Naive B cell (primary cell): ENCODE measurements around the gene RASSF8. TPM values are rescaled to one million over a fixed set of nuclear protein-coding genes. Genes with fewer than 3 reads are reported as not detected.

ENCODE experiments used
- ATAC-seq, 2 donors: fragments of 150-1000 bp; cut with Tn5 transposase; 2 replicates each; pipeline ENCODE4 v1.10.0; 2021; ENCODE audit warnings: low read depth in 2 of 2, mild to moderate bottlenecking in 2 of 2, moderate library complexity in 2 of 2
- DNase-seq: peaks from one replicate; pipeline ENCODE4 v3.0.0; 2022
- H3K27ac Mint-ChIP-seq, 6 donors: one replicate each; pipeline ENCODE4 v1.8.0; 2020 to 2022; ENCODE audit warnings: mild to moderate bottlenecking in 6 of 6, mixed read lengths in 6 of 6, moderate library complexity in 5 of 6, inconsistent platforms in 2 of 6
- H3K27me3 Mint-ChIP-seq, 3 donors: one replicate each; pipeline ENCODE4 v1.8.0; 2021 to 2022; ENCODE audit warnings: mixed read lengths in 3 of 3, mild to moderate bottlenecking in 1 of 3
- H3K36me3 Mint-ChIP-seq, 2 donors: one replicate each; pipeline ENCODE4 v1.8.0; 2020 to 2022; ENCODE audit warnings: mixed read lengths in 2 of 2, inconsistent platforms in 1 of 2, mild to moderate bottlenecking in 1 of 2
- H3K4me1 Mint-ChIP-seq, 3 donors: one replicate each; pipeline ENCODE4 v1.8.0; 2020 to 2022; ENCODE audit warnings: mixed read lengths in 3 of 3, inconsistent platforms in 1 of 3, mild to moderate bottlenecking in 1 of 3, moderate library complexity in 1 of 3
- H3K4me3 Mint-ChIP-seq, 8 donors: one replicate each; pipeline ENCODE4 v1.8.0; 2020 to 2022; ENCODE audit warnings: mild to moderate bottlenecking in 8 of 8, mixed read lengths in 8 of 8, moderate library complexity in 8 of 8, inconsistent platforms in 2 of 8
- H3K9me3 Mint-ChIP-seq, 7 donors: one replicate each; pipeline ENCODE4 v1.8.0; 2020 to 2022; ENCODE audit warnings: mixed read lengths in 7 of 7, mild to moderate bottlenecking in 5 of 7, inconsistent platforms in 2 of 7, moderate library complexity in 1 of 7
- polyA plus RNA-seq, 6 donors: library from polyadenylated mRNA; unstranded; fragments of 300-500 nt; fragmentation: Illumina TruSeq; gene quantifications; one replicate each; pipeline ENCODE4 v1.2.3, GENCODE V29; 2021; ENCODE audit warnings: low read depth in 6 of 6

RASSF8 gene, protein sequence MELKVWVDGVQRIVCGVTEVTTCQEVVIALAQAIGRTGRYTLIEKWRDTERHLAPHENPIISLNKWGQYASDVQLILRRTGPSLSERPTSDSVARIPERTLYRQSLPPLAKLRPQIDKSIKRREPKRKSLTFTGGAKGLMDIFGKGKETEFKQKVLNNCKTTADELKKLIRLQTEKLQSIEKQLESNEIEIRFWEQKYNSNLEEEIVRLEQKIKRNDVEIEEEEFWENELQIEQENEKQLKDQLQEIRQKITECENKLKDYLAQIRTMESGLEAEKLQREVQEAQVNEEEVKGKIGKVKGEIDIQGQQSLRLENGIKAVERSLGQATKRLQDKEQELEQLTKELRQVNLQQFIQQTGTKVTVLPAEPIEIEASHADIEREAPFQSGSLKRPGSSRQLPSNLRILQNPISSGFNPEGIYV
- not detected for polyA plus RNA-seq

- Mint-ChIP-seq H3K4me1 (peaks cover 17 to 19% (median 17%) of the 10 kb centered on the region in 3 donors), H3K27ac (peak within 1 kb of the TSS in 1 of 6 donors; percentile 61), H3K9me3 (no peaks in the 10 kb centered on the region), H3K36me3 (no peaks in the 10 kb centered on the region), H3K27me3 (peaks cover 48 to 49% (median 48%) of the 10 kb centered on the region in 3 donors), H3K4me3 (peak within 1 kb of the TSS; percentile 82 to 94 (median 88))
- ATAC-seq = peak; percentile 74 to 76
- DNase-seq = no peak
These were observed at the start of gene RASSF8 for GRCh38 chr12:25958428-25959070. Gene RASSF8 (plus strand): TSS chr12:25958682. CDS start chr12:26055344, 96,662 bp downstream.

DNA sequence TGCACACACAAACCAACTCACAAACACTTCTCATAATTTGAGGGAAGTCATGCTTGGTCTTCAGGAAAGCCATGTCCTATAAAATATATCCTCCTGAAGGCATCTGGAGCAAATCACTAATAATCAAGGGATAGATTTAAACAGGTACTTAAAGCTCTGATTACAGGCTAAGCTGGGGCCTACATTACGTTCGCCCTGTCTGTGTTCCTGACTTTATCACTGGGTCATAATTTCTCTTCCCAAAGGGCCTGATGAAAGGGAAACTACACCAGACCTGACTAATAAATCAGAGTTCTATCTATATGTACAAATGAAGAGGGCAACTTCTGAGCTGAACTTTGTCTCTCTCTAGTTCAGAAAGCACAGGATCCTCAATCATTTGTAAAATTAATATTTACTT, 43.9 kb upstream of the RASSF8 start:
- DNase-seq (no peak), ATAC-seq (no peak)
- Mint-ChIP-seq H3K27ac (no peak overlapping the region), H3K27me3 (peaks cover 5 to 19% (median 18%) of the 10 kb centered on the region in 3 donors), H3K36me3 (no peaks in the 10 kb centered on the region), H3K4me3 (no peak overlapping the region), H3K4me1 (no peaks in the 10 kb centered on the region), H3K9me3 (peaks cover 0 to 7% (median 2%) of the 10 kb centered on the region in 7 donors)

DNA sequence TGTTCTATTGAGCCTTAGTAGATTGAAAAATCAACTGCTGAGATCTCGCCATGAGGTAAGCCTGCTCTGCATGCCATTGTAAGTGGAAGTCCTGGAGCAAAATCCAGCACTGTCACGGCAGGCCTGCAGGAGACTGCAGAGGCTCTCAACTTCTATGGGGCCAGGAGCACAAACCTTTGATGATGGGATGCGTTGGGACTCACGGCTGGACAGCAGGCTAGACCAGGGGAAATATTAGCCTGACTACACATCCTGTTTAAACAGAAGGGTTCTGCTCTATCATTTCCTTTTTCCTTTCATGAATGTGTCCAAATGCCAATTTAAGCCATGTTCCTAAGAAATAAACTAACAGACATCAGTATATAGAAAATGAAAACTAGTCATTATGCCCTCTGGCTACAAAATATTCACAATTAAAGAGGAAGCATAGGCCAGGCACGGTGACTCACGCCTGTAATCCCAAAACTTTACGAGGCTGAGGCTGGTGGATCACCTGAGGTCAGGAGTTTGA, 33.9 kb upstream of the RASSF8 start:
- Mint-ChIP-seq H3K4me1 (peaks cover 0 to 4% (median 0%) of the 10 kb centered on the region in 3 donors), H3K4me3 (no peak overlapping the region), H3K27me3 (peaks cover 0 to 5% (median 5%) of the 10 kb centered on the region in 3 donors), H3K27ac (no peak overlapping the region), H3K36me3 (no peaks in the 10 kb centered on the region), H3K9me3 (peaks cover 0 to 4% (median 0%) of the 10 kb centered on the region in 7 donors)
- ATAC-seq (no peak), DNase-seq (no peak)

DNA sequence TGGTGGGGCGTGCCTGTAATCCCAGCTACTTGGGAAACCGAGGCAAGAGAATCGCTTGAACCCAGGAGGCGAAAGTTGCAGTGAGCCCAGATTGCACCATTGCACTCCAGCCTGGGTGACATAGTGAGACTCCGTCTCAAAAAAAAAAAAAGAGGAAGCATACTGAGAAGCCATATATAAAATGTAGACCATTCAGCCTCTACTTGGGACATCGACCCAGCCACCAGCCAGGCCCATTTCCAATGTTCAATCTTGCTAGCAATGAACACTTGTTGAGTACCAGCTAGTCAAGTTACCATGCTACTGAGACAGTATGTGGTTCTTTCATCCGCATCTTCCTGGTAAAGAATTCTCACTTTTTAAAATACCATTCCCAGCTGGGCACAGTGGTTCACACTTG, 33.4 kb upstream of the RASSF8 start:
- DNase-seq (no peak), ATAC-seq (no peak)
- Mint-ChIP-seq H3K27ac (no peak overlapping the region), H3K4me1 (peaks cover 0 to 4% (median 0%) of the 10 kb centered on the region in 3 donors), H3K36me3 (no peaks in the 10 kb centered on the region), H3K27me3 (peaks cover 0 to 5% (median 4%) of the 10 kb centered on the region in 3 donors), H3K4me3 (no peak overlapping the region), H3K9me3 (peaks cover 0 to 4% (median 0%) of the 10 kb centered on the region in 7 donors)

DNA sequence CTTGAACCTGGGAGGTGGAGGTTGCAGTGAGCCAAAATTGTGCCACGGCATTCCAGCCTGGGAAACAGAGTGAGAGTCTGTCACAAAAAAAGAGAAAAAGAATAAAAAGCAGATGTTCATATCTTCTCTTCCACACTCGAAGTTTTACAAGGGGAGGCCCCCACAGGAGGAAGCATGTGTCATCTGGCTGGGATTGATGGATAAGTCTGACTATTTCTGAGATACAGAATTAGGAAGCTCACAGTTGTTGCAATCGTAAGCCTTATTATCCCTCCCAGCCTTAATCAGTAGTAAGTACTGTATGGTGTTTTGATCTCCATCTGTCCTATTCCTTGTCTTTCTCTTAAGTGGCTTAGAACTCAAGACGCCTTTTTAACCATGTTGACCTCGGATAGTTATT, 31.9 kb upstream of the RASSF8 start:
- Mint-ChIP-seq H3K27me3 (peaks cover 4 to 15% (median 6%) of the 10 kb centered on the region in 3 donors), H3K9me3 (peaks cover 0 to 4% (median 0%) of the 10 kb centered on the region in 7 donors), H3K27ac (no peak overlapping the region), H3K4me1 (peaks cover 0 to 4% (median 0%) of the 10 kb centered on the region in 3 donors), H3K4me3 (no peak overlapping the region), H3K36me3 (no peaks in the 10 kb centered on the region)
- DNase-seq (no peak), ATAC-seq (no peak)

DNA sequence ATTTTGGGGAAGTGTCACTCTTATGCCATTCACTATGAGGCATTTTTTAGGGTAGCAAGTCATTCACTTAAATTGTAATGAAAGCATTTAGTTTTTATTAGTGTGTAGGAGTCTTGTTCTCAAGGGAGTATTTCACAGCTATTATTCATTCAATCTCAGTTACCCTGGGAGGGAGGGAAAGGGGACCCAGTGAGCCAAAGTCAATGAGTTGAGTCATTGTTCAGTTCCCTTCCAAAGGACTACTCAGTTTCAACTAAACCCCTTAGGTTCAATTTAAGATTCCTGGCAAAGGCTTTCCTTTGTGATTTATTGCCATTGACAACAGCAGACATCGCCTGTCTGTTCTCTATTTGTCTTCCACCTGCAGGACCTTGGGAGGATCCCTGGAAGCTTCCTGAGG, 29.3 kb upstream of the RASSF8 start:
- Mint-ChIP-seq H3K27me3 (peaks cover 4 to 13% (median 6%) of the 10 kb centered on the region in 3 donors), H3K4me1 (peaks cover 0 to 4% (median 0%) of the 10 kb centered on the region in 3 donors), H3K36me3 (no peaks in the 10 kb centered on the region), H3K27ac (peak overlapping the region in 1 of 6 donors; percentile 55), H3K4me3 (no peak overlapping the region), H3K9me3 (peaks cover 0 to 4% (median 0%) of the 10 kb centered on the region in 7 donors)
- no peak for DNase-seq
- no peak for ATAC-seq

- Mint-ChIP-seq H3K9me3 (no peaks in the 10 kb centered on the region), H3K27me3 (peaks cover 0 to 9% (median 6%) of the 10 kb centered on the region in 3 donors), H3K4me3 (no peak overlapping the region), H3K27ac (no peak overlapping the region), H3K4me1 (no peaks in the 10 kb centered on the region), H3K36me3 (no peaks in the 10 kb centered on the region)
- no peak for DNase-seq
- ATAC-seq = no peak
These were observed 25.5 kb upstream of the RASSF8 start for GRCh38 chr12:25932971-25933370.

DNA sequence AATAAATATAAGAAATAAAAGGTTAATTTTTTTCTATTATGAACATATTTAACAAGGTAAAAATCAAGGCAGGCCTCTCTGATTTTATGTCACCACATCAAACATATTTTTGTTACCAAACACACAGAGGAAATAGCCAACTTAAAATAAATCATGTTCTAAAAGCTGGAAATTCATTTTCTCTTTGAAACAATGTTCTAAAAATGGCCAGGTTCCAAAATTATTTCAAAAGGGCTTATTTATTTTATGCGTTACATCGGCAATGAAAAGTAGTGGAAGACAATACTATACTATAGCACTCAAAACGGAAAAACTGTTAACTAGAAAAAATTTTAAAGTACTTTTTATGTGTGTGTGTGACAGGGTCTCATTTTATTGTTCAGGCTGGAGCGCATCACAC, 24.0 kb upstream of the RASSF8 start:
- H3K4me3 Mint-ChIP-seq = no peak overlapping the region
- H3K4me1 Mint-ChIP-seq = peaks cover 0 to 4% (median 0%) of the 10 kb centered on the region in 3 donors
- ATAC-seq = no peak
- H3K27ac Mint-ChIP-seq = no peak overlapping the region
- no peaks in the 10 kb centered on the region for H3K9me3 Mint-ChIP-seq
- no peak for DNase-seq
- H3K27me3 Mint-ChIP-seq = peaks cover 0 to 9% (median 6%) of the 10 kb centered on the region in 3 donors
- no peaks in the 10 kb centered on the region for H3K36me3 Mint-ChIP-seq

GRCh38 chr12:25935355-25936144, 22.9 kb upstream of the RASSF8 start:
- peaks cover 0 to 2% (median 0%) of the 10 kb centered on the region in 7 donors for H3K9me3 Mint-ChIP-seq
- H3K27me3 Mint-ChIP-seq = peaks cover 0 to 8% (median 6%) of the 10 kb centered on the region in 3 donors
- no peak overlapping the region for H3K4me3 Mint-ChIP-seq
- ATAC-seq (no peak), DNase-seq (no peak)
- peaks cover 0 to 4% (median under 1%) of the 10 kb centered on the region in 3 donors for H3K4me1 Mint-ChIP-seq
- H3K27ac Mint-ChIP-seq = peak overlapping the region in 1 of 6 donors; percentile 16
- H3K36me3 Mint-ChIP-seq = no peaks in the 10 kb centered on the region

GRCh38 chr12:25937096-25937495, 21.4 kb upstream of the RASSF8 start:
- no peaks in the 10 kb centered on the region for H3K36me3 Mint-ChIP-seq
- H3K4me3 Mint-ChIP-seq = no peak overlapping the region
- peak overlapping the region in 1 of 6 donors; percentile 15 for H3K27ac Mint-ChIP-seq
- H3K9me3 Mint-ChIP-seq = peaks cover 0 to 4% (median 0%) of the 10 kb centered on the region in 7 donors
- DNase-seq (no peak), ATAC-seq (no peak)
- H3K4me1 Mint-ChIP-seq = peaks cover 0 to 6% (median 4%) of the 10 kb centered on the region in 3 donors
- H3K27me3 Mint-ChIP-seq = peaks cover 0 to 4% (median 0%) of the 10 kb centered on the region in 3 donors

GRCh38 chr12:25938581-25938980, 19.9 kb upstream of the RASSF8 start:
- Mint-ChIP-seq H3K4me1 (peaks cover 0 to 6% (median 4%) of the 10 kb centered on the region in 3 donors), H3K27ac (no peak overlapping the region), H3K27me3 (peaks cover 0 to 4% (median 0%) of the 10 kb centered on the region in 3 donors), H3K36me3 (no peaks in the 10 kb centered on the region), H3K4me3 (no peak overlapping the region), H3K9me3 (peaks cover 0 to 4% (median 0%) of the 10 kb centered on the region in 7 donors)
- ATAC-seq (no peak), DNase-seq (no peak)

DNA sequence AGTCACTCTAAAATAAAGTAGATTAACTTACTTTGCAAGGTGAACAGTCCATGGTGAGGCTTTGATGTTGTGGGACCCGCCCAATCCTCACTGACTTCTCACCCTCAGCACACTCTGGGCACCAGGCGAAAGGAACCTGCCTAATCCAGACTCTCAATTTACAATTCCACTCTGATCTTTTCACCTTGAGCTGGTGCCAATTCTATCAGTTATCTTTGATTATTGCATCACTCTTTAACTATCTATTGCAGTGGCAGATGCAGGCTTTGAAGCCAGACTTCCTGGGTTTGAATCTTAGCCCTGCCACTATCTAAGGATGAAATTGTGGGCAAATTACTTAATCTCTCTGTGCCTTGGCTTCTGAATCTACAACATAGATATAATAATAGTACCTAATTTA, 18.9 kb upstream of the RASSF8 start:
- ATAC-seq (no peak), DNase-seq (no peak)
- Mint-ChIP-seq H3K36me3 (no peaks in the 10 kb centered on the region), H3K27ac (no peak overlapping the region), H3K4me1 (peaks cover 0 to 6% (median 4%) of the 10 kb centered on the region in 3 donors), H3K9me3 (peaks cover 0 to 4% (median 0%) of the 10 kb centered on the region in 7 donors), H3K27me3 (peaks cover 0 to 4% (median 0%) of the 10 kb centered on the region in 3 donors), H3K4me3 (no peak overlapping the region)

DNA sequence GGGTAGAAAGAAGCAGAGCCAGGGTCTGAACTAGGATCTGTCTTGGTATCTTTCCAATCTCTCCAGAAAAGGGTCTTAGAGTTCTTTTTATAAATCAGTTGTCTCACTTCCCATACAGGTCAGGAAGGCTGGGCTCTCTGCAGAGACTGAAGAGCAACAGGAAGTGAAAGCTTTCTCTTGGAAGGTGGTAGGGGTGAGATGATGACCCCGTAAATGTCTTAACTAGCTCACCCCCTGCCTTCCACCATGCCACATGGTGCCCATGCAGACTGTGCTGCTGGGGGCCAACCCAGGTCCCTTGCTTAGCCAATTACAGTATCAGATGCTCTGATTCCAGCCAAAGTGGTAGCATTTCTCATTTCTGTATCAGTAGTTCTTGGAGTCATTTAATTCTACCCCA, 17.6 kb upstream of the RASSF8 start:
- Mint-ChIP-seq H3K36me3 (no peaks in the 10 kb centered on the region), H3K4me3 (no peak overlapping the region), H3K9me3 (peaks cover 0 to 4% (median 0%) of the 10 kb centered on the region in 7 donors), H3K4me1 (peaks cover 0 to 6% (median 4%) of the 10 kb centered on the region in 3 donors), H3K27ac (no peak overlapping the region), H3K27me3 (peaks cover 0 to 4% (median 4%) of the 10 kb centered on the region in 3 donors)
- ATAC-seq = no peak
- DNase-seq = no peak
